DMS153 treated with DMSO at 0.1 percent for 48 hours (cell line): Measurements from ENCODE around the gene AKIRIN2.

ENCODE experiments used
- DNase-seq: peaks from one replicate; lab custom pipeline; 2025; ENCODE audit not compliant: unreplicated experiment; lab: John Stamatoyannopoulos, UW

AKIRIN2 gene

DNA sequence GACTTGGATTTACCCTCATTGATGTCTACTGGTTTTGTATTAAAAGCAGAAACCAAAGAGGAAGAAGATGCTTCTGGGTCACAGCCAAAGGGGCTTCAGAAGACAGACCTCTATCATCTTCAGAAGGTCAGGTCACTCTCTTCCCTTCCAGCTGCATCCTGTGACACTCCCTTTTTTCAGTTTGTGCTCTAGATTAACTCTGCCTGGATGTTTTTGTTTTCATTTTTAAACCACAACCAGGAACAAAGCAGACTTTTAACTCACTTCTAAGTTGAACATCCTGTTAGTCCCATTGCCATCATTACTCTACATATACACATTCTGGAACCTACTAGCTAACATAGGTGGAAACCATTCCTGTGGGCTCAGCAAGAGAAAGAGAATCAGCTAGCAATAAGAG is 45.2 kb downstream of the AKIRIN2 start:
- no peak for DNase-seq

- DNase-seq = no peak
Observed at GRCh38 chr6:87655824-87656223, 46.2 kb downstream of the AKIRIN2 start.

- DNase-seq = no peak
Observed at GRCh38 chr6:87654875-87655454, 47.1 kb downstream of the AKIRIN2 start.

DNA sequence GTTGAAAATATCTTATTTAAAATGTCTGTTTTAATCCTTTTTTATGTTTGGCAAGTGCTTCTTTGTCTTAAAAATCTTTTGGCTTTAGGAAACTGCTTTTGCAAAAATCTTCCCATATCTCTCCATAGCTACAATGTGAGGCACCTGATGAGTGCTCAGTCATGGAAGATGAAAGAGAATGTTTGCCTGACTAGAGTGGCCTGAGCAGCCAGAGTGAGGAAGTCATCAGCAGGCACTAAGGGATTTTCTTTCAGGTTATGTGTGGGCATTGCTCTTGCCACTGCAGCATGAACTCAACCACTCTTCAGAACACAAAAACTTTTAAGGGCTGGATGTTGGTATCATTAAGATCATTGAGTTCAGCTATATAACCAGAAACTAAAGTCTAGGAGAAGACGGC is 47.9 kb downstream of the AKIRIN2 start:
- no peak for DNase-seq

DNA sequence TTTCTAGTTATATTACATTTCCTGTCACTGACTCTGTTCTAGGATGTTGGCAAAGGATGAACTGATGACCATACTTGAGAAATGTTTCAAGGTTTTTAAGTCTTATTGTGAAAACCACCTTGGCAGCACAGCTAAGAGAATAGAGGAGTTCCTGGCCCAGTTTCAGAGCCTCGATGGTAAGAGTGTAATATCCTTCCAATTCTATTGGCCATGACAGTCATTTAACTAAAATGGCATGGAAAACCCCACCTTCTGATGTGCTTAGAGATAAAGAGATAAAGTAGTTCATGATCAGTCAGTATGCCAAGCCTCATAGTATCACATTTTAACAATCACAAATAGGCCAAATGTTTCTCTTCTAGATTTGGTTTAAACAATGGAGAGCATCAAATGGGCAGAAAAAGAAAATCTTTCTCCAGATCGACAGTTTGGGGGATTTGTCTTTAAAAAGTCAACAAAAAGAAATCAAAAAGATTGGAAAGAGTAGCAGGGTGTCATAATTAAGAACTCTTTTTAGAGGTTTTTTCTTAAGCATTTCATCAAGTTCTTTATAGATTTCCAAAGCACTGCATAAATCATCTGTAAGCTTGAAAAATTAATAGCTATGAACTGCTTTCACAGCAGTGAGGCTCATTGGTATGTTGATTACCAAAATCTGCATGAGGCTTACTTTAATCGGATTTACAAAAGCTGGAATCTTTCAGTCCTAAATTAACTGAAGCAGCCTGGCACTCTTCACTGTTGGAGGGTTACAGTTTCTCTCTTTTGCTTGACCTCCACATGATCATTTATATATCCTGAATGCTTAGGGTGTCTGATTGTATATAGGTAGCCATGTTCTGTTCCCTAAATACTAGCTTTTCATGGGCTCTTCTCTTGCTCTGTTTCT is 48.7 kb downstream of the AKIRIN2 start:
- no peak for DNase-seq

DNA sequence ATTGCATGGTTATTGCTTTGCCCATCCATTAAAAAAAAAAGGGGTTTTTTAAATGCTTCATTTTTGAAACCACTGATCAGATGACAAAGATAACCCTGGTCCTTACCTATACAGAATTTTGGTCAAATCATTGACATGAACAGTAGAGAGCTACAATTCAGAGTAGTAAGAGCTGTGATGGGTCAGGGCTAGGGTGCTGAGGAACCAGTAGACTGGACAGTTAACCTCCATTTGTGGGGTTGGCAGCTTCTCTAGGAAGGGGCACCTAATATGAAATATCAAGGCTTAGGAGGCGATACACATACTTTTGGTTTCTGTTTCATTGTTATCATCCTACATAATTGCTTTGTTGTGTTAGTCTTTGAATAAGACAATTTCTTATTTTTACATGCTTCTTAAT is 57.0 kb downstream of the AKIRIN2 start:
- DNase-seq = no peak

DNA sequence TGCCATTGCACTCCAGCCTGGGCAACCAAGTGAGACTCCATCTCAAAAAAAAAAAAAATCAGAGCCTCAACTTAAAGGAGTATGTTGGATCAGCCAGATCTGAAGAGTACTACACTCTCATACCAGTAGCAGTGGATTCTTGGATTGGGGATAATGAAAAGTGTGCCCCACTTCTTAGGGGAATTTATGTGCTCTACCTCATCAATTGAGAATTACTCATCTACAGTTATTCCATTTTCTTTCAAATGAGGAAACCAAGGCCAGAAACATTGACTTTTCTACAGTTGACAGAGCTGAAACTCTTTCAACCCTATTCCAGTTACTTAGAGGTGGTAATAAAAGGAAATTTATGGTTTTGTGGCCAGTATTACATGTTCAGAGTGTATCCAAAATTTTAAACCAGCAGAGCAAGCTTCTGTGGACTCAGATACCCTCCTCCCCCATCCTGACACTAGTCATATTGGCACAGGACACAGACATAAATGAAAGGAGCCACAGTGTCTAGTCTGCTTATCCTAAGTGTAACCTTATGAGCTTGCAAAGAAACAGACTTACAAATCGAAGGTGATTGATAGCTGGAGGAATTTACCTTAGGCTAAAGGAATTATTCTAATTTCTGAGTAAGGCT is 60.9 kb downstream of the AKIRIN2 start:
- DNase-seq = no peak

DNA sequence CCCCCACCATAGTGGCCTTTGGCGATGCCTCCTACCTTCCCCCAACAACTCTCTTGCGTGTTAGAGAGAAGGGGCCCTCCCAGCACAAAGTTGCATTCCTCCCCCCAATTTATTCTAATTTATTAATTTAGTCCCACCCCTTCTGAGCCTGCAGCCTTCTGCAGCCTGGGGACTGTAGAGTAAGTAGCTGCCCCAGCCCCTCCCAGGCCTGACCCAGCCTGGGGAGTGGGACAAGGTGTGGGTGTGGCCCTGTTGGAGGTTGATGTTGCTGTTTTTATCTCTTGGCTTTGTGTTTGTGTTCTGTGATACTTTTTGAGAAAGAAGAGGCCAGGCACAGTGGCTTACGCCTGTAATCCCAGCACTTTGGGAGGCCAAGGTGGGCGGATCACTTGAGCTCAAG is 62.7 kb downstream of the AKIRIN2 start:
- no peak for DNase-seq

GRCh38 chr6:87637106-87637505 is 64.9 kb downstream of the AKIRIN2 start:
- DNase-seq = no peak

GRCh38 chr6:87636315-87636714 is 65.7 kb downstream of the AKIRIN2 start:
- no peak for DNase-seq

DNA sequence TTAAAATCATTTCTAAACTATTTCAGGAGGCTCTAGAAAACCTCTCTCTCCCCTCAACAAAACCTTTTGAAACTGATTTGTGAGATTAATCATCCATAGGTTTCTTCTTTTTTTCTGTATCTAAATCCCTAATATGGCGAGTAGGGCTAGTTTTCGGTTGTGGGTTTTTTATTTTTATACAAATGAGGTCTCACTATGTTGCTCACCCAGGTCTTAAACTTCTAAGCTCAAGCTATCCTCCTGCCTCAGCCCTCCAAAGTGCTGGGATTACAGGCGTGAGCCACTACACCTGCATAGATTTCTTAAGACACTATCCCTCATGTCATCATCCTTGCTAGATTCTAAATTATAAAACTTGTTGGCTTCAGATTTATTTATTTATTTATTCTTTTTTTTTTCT is 68.2 kb downstream of the AKIRIN2 start:
- DNase-seq = no peak

GRCh38 chr6:87630746-87631145 is 71.3 kb downstream of the AKIRIN2 start:
- DNase-seq = no peak

GRCh38 chr6:87628881-87629280 is 73.2 kb downstream of the AKIRIN2 start:
- DNase-seq = no peak

DNA sequence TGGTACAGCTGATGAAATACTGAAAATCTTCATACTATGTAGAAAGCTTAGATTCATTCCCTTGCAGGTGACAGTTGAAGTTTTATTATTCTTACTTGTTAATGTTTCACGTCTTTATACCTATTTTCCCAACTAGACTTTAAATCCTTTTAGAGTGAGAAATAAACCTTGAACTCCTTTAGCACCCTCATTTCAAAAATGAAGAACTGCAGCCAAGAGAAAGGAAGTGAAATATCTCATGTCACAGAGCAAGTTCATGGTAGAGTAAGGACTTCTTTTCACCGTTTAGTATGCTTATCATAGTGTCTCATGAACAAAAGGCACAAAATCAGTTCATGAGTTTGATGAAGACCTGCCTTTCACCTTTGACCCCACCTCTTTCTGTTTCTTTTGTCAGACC is 73.6 kb downstream of the AKIRIN2 start:
- no peak for DNase-seq
